HG03354 (cell line): ENCODE measurements around the gene ROPN1B.
A peak's percentile ranks its signal among the peaks of the same experiment; 100 is the strongest.
"Not testable (repeated sequence)": the region's sequence is repeated elsewhere in the genome, so short reads cannot be mapped to it uniquely, and the experiment has no call there.

Experiments
- ATAC-seq: cut with Tn5 transposase; IDR thresholded peaks from one replicate; pipeline ENCODE4 v1.9.1; 2021; ENCODE audit warnings: mild to moderate bottlenecking; ENCODE audit not compliant: unreplicated experiment, poor library complexity, severe bottlenecking

ROPN1B gene

GRCh38 chr3:125968701-125969592, at the start of gene ROPN1B:
TSS of gene ROPN1B (plus strand) at chr3:125969178. CDS start at chr3:125972055, 2,877 bp downstream.
- peak; percentile 57 for ATAC-seq

GRCh38 chr3:125920191-125920590, 48.8 kb upstream of the ROPN1B start:
- ATAC-seq, result not testable (repeated sequence)

- ATAC-seq, result not testable (repeated sequence)
Observed at GRCh38 chr3:125920751-125921279, 48.2 kb upstream of the ROPN1B start.

- ATAC-seq, result not testable (repeated sequence)
Observed at GRCh38 chr3:125921712-125922111, 47.3 kb upstream of the ROPN1B start.

DNA sequence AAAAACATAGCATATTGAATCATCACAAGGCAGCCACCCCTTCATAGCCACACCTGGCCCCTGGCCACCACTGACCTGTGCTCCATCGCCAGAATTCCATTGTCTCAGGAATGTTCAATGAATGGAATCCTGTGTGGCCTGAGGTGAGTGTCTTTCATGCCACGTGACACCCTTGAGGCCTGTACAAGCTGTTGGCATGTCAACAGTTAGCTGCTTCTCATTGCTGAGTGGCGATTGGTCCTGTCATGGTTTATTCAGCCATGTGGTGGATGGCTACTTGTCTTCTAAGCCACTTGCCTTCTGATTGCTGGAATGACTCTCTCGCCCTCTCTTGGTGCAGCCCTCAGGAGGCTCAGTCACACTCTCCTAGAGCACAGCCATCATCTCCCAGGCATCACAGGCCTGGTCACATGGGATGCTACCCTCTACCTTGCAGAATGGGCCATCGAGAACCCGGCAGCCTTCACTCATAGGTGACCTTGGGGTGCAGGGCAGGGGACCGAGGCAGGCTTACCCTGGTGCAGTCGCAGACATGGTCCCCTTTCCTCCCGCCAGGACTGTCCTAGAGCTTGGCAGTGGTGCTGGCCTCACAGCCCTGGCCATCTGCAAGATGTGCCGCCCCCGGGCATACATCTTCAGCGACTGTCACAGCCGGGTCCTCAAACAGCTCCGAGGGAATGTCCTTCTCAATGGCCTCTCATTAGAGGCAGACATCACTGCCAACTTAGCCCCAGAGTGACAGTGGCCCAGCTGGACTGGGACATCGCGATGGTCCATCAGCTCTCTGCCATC, 45.5 kb upstream of the ROPN1B start:
- ATAC-seq, result not testable (repeated sequence)

DNA sequence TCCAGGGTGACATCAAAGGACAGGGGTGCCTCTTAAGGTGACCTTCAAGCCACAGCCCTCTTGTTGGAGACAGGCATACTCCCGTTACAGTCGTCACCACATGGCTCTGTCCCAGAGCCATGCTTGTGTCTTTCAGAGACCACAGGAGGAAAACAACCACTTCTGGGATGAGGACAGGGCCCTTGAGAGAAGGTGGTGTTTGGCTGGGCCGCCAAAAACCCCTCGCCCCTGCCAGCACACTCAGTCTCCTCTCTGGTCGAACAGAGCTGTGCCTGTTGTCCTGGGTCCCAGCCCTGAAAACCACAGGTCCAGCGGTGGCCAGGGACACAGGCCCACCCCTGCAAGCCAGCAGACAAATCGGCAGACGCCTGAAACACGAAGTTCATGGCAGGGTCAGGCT, 44.7 kb upstream of the ROPN1B start:
- not testable (repeated sequence) for ATAC-seq

DNA sequence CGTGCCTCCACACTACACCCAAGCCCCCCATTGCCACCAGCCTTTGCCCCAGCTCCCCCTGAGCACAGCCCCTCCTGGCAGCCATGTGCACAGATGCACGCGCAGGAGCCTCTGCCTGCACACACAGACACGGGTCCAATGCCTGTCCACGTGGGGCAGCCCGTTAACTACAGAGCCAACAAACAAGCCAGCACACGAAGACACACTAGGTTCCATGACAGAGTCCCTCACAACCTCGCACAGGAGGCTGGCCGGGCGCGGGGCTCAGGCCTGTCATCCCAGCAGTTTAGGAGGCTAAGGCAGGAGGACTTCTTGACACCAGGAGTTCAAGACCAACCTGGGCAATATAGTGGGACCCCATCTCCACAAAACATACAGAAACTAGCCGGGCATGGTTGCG, 43.3 kb upstream of the ROPN1B start:
- not testable (repeated sequence) for ATAC-seq

DNA sequence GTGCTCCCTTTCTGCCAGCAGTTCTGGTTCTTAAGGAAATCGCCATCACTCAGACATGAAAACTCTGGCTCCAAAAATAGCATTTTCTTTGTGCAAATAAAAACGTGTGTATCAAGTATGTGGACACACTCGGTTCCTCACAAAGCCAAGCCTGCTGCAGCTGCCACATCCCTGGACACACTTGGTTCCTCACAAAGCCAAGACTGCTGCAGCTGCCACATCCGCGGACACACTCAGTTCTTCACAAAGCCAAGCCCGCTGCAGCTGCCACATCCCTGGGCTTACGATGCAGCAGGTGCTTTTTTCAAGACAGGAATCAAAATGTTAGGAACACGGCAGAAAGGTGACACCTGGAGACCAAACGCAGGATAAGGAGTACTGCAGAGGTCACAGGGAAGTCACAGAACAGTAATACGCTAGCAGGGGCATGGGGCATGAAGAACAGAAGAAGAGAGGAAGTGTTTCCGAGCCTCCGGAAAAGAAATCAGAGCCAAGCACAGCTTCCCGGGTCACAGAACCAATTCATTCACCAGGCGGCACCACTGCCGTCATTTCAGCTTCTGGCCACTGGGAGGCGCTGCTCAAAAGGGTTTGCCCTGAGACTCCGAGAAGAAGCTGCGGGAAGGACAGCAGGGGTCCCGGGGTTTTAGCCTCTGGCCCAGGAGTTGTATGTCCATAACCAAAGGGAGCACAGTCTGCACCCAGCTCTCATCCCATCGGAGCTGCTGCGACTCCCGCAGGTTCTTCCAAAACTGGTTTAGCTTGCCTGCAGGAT, 40.0 kb upstream of the ROPN1B start:
- not testable (repeated sequence) for ATAC-seq

GRCh38 chr3:125929765-125930164, 39.2 kb upstream of the ROPN1B start:
- ATAC-seq, result not testable (repeated sequence)

GRCh38 chr3:125931355-125931880, 37.6 kb upstream of the ROPN1B start:
- ATAC-seq, result not testable (repeated sequence)

DNA sequence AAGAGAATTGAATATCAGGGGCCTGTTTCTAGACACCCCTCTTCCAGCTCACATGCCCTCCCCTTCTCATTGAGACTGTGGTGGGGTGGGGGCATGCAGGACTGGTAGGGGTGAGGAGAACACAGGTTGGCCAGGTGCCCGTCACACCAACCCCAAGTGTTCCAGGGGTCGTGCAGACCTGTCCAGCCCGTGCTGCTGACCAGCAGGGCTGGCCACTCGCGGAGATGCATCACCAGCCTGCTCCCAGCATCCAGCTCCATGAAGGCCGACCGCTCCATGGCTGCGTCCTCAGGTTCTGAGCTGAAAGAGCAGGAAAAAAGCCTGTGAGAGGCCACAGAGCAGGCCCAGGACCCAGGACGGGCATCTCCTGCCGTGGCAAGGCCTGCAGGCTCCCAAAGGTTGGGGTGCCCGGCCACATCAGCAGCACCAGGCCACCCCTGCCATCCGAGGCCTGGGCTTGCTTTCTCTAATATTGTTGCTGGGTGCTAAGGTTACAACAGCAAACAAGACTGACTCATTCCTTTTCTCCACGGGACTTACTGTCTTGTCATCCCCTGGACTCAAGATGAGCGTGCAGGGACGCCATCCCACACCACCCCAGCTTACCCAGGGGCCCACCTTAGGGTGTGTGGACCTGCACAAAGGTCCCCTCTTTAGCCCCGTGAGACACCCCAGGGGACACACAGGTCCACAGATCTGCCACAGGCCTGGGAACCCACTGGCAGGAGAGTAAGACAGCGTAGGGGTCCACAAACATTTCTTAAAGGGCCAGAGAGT, 35.4 kb upstream of the ROPN1B start:
- not testable (repeated sequence) for ATAC-seq

DNA sequence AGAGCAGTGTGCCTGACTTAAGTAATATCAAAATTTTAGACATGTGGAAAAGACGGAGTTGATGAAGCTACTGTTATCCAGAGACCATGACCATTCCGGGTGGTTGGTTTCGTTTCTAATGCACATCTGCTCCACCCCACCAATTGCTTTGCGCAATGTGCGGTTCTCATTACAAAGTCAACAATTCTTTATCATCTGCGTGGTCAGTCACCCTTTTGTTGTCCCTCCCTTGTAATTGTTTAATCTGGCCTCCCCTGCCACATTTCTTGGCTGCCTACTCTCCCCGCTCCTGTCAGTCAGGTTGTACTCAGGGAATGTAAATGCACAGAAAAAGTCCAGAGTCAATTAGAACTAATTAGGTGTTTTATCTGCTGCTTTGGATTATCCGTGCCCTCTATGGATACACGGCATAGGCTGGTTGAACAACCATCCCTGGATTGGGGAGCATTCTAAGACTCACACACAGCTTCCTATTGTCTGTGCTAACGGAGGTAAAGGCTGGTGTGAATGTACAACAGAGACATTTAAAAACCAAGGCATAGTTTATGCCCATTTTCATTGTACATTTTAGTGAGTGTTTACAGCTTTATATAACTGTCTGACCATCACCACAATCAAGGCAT, 33.6 kb upstream of the ROPN1B start:
- ATAC-seq, result not testable (repeated sequence)

GRCh38 chr3:125936210-125936815, 32.7 kb upstream of the ROPN1B start:
- not testable (repeated sequence) for ATAC-seq

DNA sequence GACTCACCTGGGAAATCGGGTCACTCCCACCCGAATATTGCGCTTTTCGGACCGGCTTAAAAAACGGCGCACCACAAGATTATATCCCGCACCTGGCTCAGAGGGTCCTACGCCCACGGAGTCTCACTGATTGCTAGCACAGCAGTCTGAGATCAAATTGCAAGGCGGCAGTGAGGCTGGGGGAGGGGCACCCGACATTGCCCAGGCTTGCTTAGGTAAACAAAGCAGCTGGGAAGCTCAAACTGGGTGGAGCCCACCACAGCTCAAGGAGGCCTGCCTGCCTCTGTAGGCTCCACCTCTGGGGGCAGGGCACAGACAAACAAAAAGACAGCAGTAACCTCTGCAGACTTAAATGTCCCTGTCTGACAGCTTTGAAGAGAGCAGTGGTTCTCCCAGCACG, 32.1 kb upstream of the ROPN1B start:
- ATAC-seq, result not testable (repeated sequence)

- ATAC-seq, result not testable (repeated sequence)
Observed at GRCh38 chr3:125947806-125948205, 21.2 kb upstream of the ROPN1B start.

DNA sequence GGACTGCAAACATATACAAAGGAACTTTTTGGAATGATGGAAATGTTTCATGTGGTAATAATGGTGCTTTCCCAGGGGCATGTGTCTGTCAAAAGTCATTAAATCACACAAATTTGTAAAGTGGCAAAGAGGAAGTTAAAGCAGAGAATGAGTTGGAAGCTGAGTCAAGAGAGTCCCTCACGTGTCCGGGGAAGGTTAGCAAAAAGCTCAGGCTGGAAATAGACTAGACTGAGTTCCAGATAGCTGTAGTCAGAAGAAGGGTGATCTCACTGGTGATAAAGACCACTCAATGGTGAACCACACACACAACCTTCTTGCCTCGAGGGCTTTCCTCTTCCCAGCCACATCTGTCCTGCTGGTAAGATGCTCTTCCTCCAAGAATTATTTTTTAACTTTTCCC, 20.1 kb upstream of the ROPN1B start:
- not testable (repeated sequence) for ATAC-seq

GRCh38 chr3:125951176-125951575, 17.8 kb upstream of the ROPN1B start:
- not testable (repeated sequence) for ATAC-seq

- ATAC-seq, result not testable (repeated sequence)
Observed at GRCh38 chr3:125957020-125957419, 12.0 kb upstream of the ROPN1B start.
